ENCODE measurements around the gene POMP. TPM values are rescaled to one million over a fixed set of nuclear protein-coding genes. Genes with fewer than 3 reads are reported as not detected.

Gene POMP
- total RNA-seq, 1 donor from 2014 or later = 54.0 TPM

- Mint-ChIP-seq H3K9me3 (no peaks in the 10 kb centered on the region), H3K4me1 (peaks cover 15% of the 10 kb centered on the region), H3K27ac (no peak overlapping the region), H3K4me3 (no peak overlapping the region), H3K36me3 (ENCODE audit: low read depth) (peaks cover 12% of the 10 kb centered on the region), H3K27me3 (no peaks in the 10 kb centered on the region)
- TF ChIP-seq CTCF (IDR thresholded peaks at IDR 0.05) = no peak
- ATAC-seq (ENCODE audit: low read depth) = no peak
- intact Hi-C loops (cut with micrococcal nuclease) = no loop called here
- ChIA-PET CTCF (interaction anchor here (1.1 kb wide), 1 partner anchor 11 kb away, joined by 3 read pairs; no protein-coding TSS in a partner anchor), POLR2A (no interaction called here)
- DNase-seq = no peak
These were observed 7.0 kb upstream of the POMP start for GRCh38 chr13:28651810-28652401.

- H3K36me3 Mint-ChIP-seq (ENCODE audit: low read depth) = peaks cover 12% of the 10 kb centered on the region
These were observed 5.8 kb upstream of the POMP start for GRCh38 chr13:28653111-28653510.

DNA sequence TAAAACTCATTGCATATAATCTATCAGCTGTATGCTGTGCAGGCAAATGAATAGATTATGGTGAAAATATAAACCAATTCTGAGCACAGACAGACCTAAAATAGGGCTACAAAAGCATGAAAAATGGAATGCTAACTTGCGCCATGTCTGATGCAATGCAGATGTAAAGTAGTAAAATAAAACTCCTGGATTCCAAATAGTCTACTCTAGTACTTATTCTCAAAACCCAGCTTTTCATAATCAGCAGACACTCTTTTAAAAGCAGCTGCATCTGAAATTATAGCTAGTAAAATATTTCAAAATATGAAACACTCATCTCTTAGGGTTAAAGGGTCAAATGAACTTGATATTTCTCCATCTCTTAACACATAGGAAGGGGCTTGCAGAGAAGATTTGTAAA, 4.7 kb upstream of the POMP start:
- intact Hi-C loops (cut with micrococcal nuclease) = no loop called here
- CTCF ChIA-PET = no interaction called here

More at GRCh38 chr13:28653111-28653510, 5.8 kb upstream of the POMP start:
- Mint-ChIP-seq H3K4me3 (no peak overlapping the region), H3K27me3 (no peaks in the 10 kb centered on the region), H3K9me3 (no peaks in the 10 kb centered on the region), H3K4me1 (peaks cover 25% of the 10 kb centered on the region), H3K27ac (no peak overlapping the region)
- ChIA-PET CTCF (no interaction called here), POLR2A (no interaction called here)
- DNase-seq = no peak
- intact Hi-C loops (cut with micrococcal nuclease) = no loop called here
- ATAC-seq (ENCODE audit: low read depth) = no peak
- TF ChIP-seq CTCF (IDR thresholded peaks at IDR 0.05) = no peak

DNA sequence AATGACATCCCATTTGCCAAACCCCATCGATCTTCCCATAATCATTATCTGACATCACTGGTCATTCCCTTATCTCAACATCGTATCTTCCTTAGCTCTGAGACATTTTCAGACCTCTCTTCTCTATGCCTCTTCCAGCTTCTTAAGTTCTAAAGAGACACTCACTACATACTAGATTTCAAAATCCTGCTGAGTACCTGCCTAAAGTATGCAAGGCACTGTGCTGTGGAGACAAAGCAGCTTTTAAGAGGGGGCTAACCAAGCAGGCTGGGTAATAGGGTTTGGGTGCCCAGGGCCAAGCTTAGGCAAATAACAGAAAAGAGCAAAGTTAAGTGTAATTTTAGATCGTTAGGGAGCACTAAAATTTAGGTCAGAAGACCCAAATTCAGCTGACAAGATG, 3.4 kb upstream of the POMP start:
- Mint-ChIP-seq H3K4me1 (peaks cover 44% of the 10 kb centered on the region), H3K27ac (peak overlapping the region; percentile 5), H3K27me3 (no peaks in the 10 kb centered on the region), H3K9me3 (no peaks in the 10 kb centered on the region), H3K36me3 (ENCODE audit: low read depth) (peaks cover 26% of the 10 kb centered on the region), H3K4me3 (no peak overlapping the region)
- DNase-seq (no peak), ATAC-seq (ENCODE audit: low read depth) (no peak)
- ChIA-PET CTCF (interaction anchor here (0.7 to 1.9 kb wide), 2 partner anchors 16 to 332 kb away, joined by 4 read pairs; no protein-coding TSS in a partner anchor), POLR2A (interaction anchor here (0.6 kb wide), 1 partner anchor 77 kb away, joined by 4 read pairs; no protein-coding TSS in a partner anchor)
- intact Hi-C loops (cut with micrococcal nuclease) = loop anchor here (5.0 kb wide), 2 partner anchors 608 to 1033 kb away; partner anchors contain the start of genes LNX2 and POLR1D
- no peak for TF ChIP-seq CTCF (IDR thresholded peaks at IDR 0.05)

More for the DNA sequence above, 4.7 kb upstream of the POMP start:
- no peaks in the 10 kb centered on the region for H3K27me3 Mint-ChIP-seq
- TF ChIP-seq CTCF (IDR thresholded peaks at IDR 0.05) = no peak
- H3K36me3 Mint-ChIP-seq (ENCODE audit: low read depth) = peaks cover 18% of the 10 kb centered on the region
- no peak overlapping the region for H3K27ac Mint-ChIP-seq
- POLR2A ChIA-PET = no interaction called here
- ATAC-seq (ENCODE audit: low read depth) (no peak), DNase-seq (no peak)
- H3K9me3 Mint-ChIP-seq = no peaks in the 10 kb centered on the region
- peaks cover 32% of the 10 kb centered on the region for H3K4me1 Mint-ChIP-seq
- H3K4me3 Mint-ChIP-seq = no peak overlapping the region

DNA sequence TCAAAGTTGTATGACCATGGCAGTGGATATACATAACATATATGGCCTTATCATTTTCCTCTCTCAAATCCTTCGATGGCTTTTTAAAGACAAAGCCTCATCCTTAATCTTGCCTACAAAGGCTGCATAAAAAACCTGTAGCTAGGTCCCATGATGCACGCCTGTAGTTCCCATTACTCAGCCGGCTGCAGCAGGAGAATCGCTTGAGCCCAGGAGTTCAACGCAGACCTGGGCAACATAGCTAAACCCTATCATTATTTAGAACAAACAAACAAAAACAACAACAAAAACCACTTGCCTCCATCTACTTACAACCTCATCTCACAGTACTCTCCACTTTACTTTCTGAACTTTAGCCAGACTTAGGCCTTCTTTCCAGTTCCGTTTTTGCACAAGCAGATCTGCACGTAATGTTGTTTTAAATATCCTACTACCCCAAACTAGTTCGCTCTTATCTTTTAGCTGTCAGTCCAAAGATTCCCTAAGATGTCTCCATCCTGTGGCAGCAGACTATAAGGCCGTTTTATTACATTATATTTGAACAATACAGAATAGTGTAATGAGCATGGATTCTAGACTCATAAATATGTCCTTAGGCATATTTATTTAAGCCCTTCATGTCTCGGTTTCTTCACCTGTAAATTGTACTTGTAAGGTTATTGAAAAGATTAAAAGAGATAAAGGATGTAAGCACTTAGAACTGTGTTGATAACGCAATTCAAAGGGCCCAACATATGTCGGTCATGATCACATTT, 969 bp upstream of the POMP start:
- Mint-ChIP-seq H3K9me3 (no peaks in the 10 kb centered on the region), H3K36me3 (ENCODE audit: low read depth) (peaks cover 38% of the 10 kb centered on the region), H3K4me3 (peak overlapping the region; percentile 98), H3K4me1 (peaks cover 62% of the 10 kb centered on the region), H3K27me3 (no peaks in the 10 kb centered on the region), H3K27ac (peak overlapping the region; percentile 93)
- CTCF ChIA-PET = interaction anchor here (1.2 kb wide), 1 partner anchor 24 kb away, joined by 3 read pairs; no protein-coding TSS in a partner anchor
- POLR2A ChIA-PET = interaction anchor here (0.6 to 3.4 kb wide), 11 partner anchors 14 to 1184 kb away, joined by 3 to 37 read pairs (median 11); partner anchors contain the start of genes PAN3 and SLC46A3
- ATAC-seq (ENCODE audit: low read depth) (no peak), DNase-seq (no peak)
- no peak for TF ChIP-seq CTCF (IDR thresholded peaks at IDR 0.05)
- intact Hi-C loops (cut with micrococcal nuclease) = loop anchor here (1.0 to 5.0 kb wide), 7 partner anchors 21 to 1036 kb away; partner anchors contain the start of genes LNX2 and POLR1D
